ENCODE results near the gene PCBD2. TPM values are rescaled to one million over a fixed set of nuclear protein-coding genes. Genes with fewer than 3 reads are reported as not detected.
"Not testable (repeated sequence)": the region's sequence is repeated elsewhere in the genome, so short reads cannot be mapped to it uniquely, and the experiment has no call there.

Gene PCBD2
- total RNA-seq, 2 experiments from 2014 or later = 9.6 to 10.5 TPM

- Mint-ChIP-seq H3K4me3 (no peak overlapping the region), H3K27ac (no peak overlapping the region), H3K9me3 (no peaks in the 10 kb centered on the region), H3K36me3 (ENCODE audit: low read depth) (peaks cover 4% of the 10 kb centered on the region), H3K27me3 (ENCODE audit: low read depth) (no peaks in the 10 kb centered on the region), H3K4me1 (ENCODE audit: low read depth) (no peaks in the 10 kb centered on the region)
- intact Hi-C loops (cut with micrococcal nuclease) = no loop called here
- DNase-seq = no peak
- CTCF ChIA-PET = no interaction called here
Measured at GRCh38 chr5:134995850-134996402, 91.0 kb downstream of the PCBD2 start.

DNA sequence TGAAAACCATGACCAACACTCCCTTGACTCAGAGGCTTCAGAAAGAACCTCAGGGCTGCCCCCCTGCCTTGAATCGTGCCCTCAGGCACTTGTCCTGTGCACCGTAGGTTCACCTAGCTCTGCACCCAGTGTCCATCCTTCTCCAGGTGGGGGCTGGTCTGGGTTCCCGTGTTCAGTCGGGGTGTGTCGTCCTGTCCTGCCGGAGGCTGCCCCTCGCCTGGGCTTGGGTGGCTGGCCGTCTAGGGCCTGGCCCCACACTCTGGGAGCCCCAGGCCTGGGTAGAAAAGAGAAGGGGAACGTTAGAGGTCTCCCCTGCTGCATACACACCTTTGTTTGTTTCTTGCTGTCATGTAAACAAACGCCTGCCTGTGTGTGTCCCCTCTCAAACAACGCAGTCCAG lies 92.1 kb downstream of the PCBD2 start:
- Mint-ChIP-seq H3K27me3 (ENCODE audit: low read depth) (no peaks in the 10 kb centered on the region), H3K9me3 (no peaks in the 10 kb centered on the region), H3K4me3 (no peak overlapping the region), H3K36me3 (ENCODE audit: low read depth) (peaks cover 5% of the 10 kb centered on the region), H3K4me1 (ENCODE audit: low read depth) (no peaks in the 10 kb centered on the region), H3K27ac (no peak overlapping the region)
- no peak for DNase-seq
- intact Hi-C loops (cut with micrococcal nuclease) = no loop called here
- CTCF ChIA-PET = no interaction called here

DNA sequence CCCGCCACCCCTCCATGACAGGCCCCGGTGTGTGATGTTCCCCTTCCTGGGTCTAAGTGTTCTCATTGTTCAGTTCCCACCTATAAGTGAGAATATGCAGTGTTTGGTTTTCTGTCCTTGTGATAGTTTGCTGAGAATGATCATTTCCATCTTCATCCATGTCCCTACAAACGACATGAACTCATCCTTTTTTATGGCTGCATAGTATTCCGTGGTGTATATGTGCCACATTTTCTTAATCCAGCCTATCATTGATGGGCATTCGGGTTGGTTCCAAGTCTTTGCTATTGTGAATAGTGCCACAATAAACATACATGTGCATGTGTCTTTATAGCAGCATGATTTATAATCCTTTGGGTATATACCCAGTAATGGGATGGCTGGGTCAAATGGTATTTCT lies 93.1 kb downstream of the PCBD2 start:
- intact Hi-C loops (cut with micrococcal nuclease); H3K4me3 Mint-ChIP-seq; H3K27ac Mint-ChIP-seq: not testable (repeated sequence)

GRCh38 chr5:135004376-135004775 lies 99.4 kb downstream of the PCBD2 start:
- CTCF ChIA-PET = no interaction called here
- Mint-ChIP-seq H3K9me3 (no peaks in the 10 kb centered on the region), H3K27me3 (ENCODE audit: low read depth) (no peaks in the 10 kb centered on the region), H3K4me3 (no peak overlapping the region), H3K4me1 (ENCODE audit: low read depth) (no peaks in the 10 kb centered on the region), H3K27ac (no peak overlapping the region), H3K36me3 (ENCODE audit: low read depth) (peaks cover 3% of the 10 kb centered on the region)
- intact Hi-C loops (cut with micrococcal nuclease) = no loop called here
- no peak for DNase-seq

More for the DNA sequence above, 93.1 kb downstream of the PCBD2 start:
- H3K4me1 Mint-ChIP-seq (ENCODE audit: low read depth); H3K36me3 Mint-ChIP-seq (ENCODE audit: low read depth); H3K9me3 Mint-ChIP-seq; H3K27me3 Mint-ChIP-seq (ENCODE audit: low read depth); DNase-seq; CTCF ChIA-PET: not testable (repeated sequence)

GRCh38 chr5:135005076-135005475 lies 100.1 kb downstream of the PCBD2 start:
- intact Hi-C loops (cut with micrococcal nuclease) = no loop called here
- Mint-ChIP-seq H3K9me3 (no peaks in the 10 kb centered on the region), H3K27me3 (ENCODE audit: low read depth) (no peaks in the 10 kb centered on the region), H3K4me3 (no peak overlapping the region), H3K27ac (no peak overlapping the region), H3K4me1 (ENCODE audit: low read depth) (no peaks in the 10 kb centered on the region), H3K36me3 (ENCODE audit: low read depth) (peaks cover 1% of the 10 kb centered on the region)
- DNase-seq = no peak
- CTCF ChIA-PET = interaction anchor here (0.6 kb wide), 1 partner anchor 188 kb away, joined by 3 read pairs; no protein-coding TSS in a partner anchor

DNA sequence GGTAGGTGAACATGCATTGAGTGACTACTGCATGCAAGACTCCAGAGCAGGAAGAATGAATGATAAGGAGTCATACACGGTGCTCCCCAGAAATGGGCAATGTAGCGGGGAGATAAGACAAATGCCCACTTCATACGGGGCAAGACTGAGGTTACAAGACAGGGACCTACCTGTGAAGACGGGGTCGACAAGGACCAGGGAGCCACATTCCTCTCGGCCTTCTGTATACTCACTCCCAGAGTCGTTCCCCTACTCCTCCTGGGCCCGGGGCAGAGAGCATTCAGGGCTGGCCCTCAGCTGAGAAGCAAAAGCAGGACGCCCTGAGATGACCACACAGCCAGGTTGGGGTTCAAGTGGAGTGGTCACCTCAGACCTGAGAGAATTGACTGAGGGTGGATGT lies 102.4 kb downstream of the PCBD2 start:
- H3K4me3 Mint-ChIP-seq = no peak overlapping the region

DNA sequence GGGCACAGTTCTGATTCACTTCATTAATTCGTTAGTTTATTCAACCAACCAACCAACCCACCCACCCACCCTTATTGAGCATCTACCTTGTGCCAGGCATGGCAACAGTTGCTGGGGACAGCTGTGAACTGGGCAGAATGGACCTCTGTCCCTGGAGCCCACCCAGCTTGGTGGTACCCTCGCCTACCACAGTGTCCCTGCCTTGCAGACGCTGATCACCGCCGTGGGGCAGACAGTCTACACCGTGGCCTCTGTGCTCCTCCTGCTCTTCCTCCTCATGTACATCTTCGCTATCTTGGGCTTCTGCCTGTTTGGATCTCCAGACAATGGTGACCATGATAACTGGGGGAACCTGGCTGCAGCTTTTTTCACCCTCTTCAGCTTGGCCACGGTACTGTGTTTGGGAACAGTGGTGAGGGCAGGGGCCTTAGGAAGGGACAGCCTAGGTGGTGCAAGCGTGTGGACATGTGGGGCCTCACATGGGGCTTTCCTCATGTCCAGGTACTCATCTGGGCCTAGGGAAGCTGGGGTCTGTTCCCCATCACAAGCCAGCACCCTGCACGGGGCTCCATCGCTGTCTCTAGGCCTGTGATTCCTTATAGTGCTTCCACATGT lies 102.9 kb downstream of the PCBD2 start:
- Mint-ChIP-seq H3K27me3 (ENCODE audit: low read depth) (no peaks in the 10 kb centered on the region), H3K27ac (no peak overlapping the region), H3K36me3 (ENCODE audit: low read depth) (no peaks in the 10 kb centered on the region), H3K4me3 (no peak overlapping the region), H3K9me3 (no peaks in the 10 kb centered on the region), H3K4me1 (ENCODE audit: low read depth) (no peaks in the 10 kb centered on the region)
- intact Hi-C loops (cut with micrococcal nuclease) = no loop called here
- CTCF ChIA-PET = no interaction called here
- no peak for DNase-seq

More for the DNA sequence above, 102.4 kb downstream of the PCBD2 start:
- Mint-ChIP-seq H3K27ac (no peak overlapping the region), H3K4me1 (ENCODE audit: low read depth) (no peaks in the 10 kb centered on the region), H3K36me3 (ENCODE audit: low read depth) (no peaks in the 10 kb centered on the region), H3K9me3 (no peaks in the 10 kb centered on the region), H3K27me3 (ENCODE audit: low read depth) (no peaks in the 10 kb centered on the region)
- CTCF ChIA-PET = no interaction called here
- no peak for DNase-seq
- intact Hi-C loops (cut with micrococcal nuclease) = no loop called here

DNA sequence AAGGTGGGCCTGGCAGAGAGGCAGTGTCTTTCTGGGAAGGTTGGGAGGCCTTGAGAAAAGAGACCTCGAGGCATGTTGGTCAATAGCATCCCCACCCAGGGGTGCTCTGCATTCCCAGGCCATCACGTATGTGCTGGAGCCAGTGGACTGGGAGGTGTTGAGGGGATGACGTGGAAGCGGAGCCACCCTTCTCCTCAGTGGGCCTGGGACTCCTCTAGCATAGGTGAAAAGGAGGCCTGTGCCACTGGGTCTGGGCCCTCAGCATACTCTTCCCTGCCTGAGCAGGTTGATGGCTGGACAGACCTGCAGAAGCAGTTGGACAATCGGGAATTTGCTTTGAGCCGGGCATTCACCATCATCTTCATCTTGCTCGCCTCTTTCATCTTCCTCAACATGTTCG lies 103.6 kb downstream of the PCBD2 start:
- intact Hi-C loops (cut with micrococcal nuclease) = no loop called here
- H3K4me1 Mint-ChIP-seq (ENCODE audit: low read depth) = no peaks in the 10 kb centered on the region
- H3K27me3 Mint-ChIP-seq (ENCODE audit: low read depth) = no peaks in the 10 kb centered on the region
- no peaks in the 10 kb centered on the region for H3K9me3 Mint-ChIP-seq
- CTCF ChIA-PET = no interaction called here
- H3K36me3 Mint-ChIP-seq (ENCODE audit: low read depth) = no peaks in the 10 kb centered on the region
- DNase-seq = no peak
- no peak overlapping the region for H3K4me3 Mint-ChIP-seq
- no peak overlapping the region for H3K27ac Mint-ChIP-seq

DNA sequence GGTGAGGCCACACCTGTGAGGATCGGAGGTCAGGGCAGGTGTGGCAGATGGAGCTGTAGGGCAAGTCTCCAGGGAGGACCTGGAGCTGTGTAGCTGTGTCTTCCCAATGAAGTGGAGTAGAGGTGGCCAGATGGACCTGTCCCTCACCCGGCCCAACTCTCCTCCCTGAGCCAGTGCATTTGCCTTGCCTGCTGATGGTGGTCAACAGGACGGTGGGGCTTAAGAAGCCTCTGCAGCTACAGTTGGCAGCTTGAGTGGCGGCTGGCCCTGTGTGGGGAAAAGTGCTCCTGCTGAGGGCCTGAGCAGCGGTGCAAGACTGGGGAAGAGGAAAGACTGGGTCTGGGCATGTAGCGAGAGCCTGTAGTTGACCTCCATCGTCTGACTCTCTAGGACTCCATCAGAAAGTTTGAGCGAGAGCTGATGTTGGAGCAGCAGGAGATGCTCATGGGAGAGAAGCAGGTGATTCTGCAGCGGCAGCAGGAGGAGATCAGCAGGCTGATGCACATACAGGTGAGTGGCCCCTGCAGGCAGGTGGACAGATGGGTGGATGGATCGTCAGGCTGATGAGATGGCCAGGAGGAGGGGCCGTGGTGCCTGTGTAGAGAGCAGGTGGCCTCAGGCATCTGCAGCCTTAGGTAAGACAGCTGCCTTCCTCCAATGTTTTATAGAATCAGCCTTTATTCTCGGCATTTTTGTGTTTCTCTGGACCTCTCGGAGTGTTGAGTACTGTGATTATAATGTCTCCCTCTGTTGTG lies 104.2 kb downstream of the PCBD2 start:
- Mint-ChIP-seq H3K36me3 (ENCODE audit: low read depth) (no peaks in the 10 kb centered on the region), H3K4me1 (ENCODE audit: low read depth) (no peaks in the 10 kb centered on the region), H3K4me3 (no peak overlapping the region), H3K27me3 (ENCODE audit: low read depth) (no peaks in the 10 kb centered on the region), H3K9me3 (no peaks in the 10 kb centered on the region), H3K27ac (no peak overlapping the region)
- intact Hi-C loops (cut with micrococcal nuclease) = no loop called here
- DNase-seq = no peak
- CTCF ChIA-PET = no interaction called here

- intact Hi-C loops (cut with micrococcal nuclease) = no loop called here
- H3K27ac Mint-ChIP-seq = no peak overlapping the region
- H3K4me1 Mint-ChIP-seq (ENCODE audit: low read depth) = no peaks in the 10 kb centered on the region
- H3K36me3 Mint-ChIP-seq (ENCODE audit: low read depth) = no peaks in the 10 kb centered on the region
- CTCF ChIA-PET = no interaction called here
- no peak for DNase-seq
- no peak overlapping the region for H3K4me3 Mint-ChIP-seq
- H3K9me3 Mint-ChIP-seq = no peaks in the 10 kb centered on the region
- H3K27me3 Mint-ChIP-seq (ENCODE audit: low read depth) = no peaks in the 10 kb centered on the region
Measured at GRCh38 chr5:135009736-135010501, 105.0 kb downstream of the PCBD2 start.

DNA sequence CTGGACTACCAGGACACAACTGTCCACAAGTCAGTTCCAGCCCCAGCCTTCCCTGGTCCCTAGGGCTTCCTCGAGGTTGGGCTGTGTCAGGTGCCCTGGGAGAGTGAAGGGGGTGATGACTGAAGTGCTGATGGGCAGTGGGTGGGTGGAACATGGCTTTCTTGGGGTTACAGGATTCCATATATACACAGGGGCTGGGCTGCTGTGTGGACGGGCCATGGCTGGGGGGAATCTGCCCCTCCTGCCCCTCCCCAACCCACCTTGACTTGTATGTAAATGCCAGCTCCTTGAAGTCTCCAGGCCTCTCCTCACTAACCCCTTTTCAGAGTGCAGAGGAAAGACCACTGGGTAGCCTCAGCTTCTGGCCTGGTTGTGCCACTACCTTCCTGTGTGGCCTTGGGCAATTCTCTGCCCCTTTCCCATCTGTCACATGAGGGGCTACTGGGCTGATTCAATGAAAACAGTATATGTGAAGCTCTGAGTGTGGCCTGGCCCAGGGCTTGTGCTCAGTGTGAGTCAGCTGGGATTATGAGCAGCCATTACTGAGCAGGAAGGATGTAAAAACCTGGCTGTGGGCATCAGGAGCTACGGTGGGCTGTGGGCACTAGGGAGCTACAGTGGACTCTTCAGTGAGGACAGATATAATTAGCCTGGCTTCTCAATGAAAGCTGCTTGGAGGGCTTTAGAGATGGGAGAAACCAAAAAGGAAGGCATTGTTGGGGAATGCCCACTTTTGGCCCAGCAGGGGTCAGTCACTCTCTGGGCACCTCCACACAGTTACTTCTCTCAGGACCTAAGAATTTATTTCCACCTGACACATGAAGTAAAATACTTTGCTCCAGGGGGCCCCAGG lies 105.8 kb downstream of the PCBD2 start:
- intact Hi-C loops (cut with micrococcal nuclease) = no loop called here
- Mint-ChIP-seq H3K4me3 (no peak overlapping the region), H3K9me3 (no peaks in the 10 kb centered on the region), H3K27ac (no peak overlapping the region), H3K27me3 (ENCODE audit: low read depth) (no peaks in the 10 kb centered on the region), H3K4me1 (ENCODE audit: low read depth) (no peaks in the 10 kb centered on the region), H3K36me3 (ENCODE audit: low read depth) (no peaks in the 10 kb centered on the region)
- CTCF ChIA-PET = interaction anchor here (1.1 kb wide), 1 partner anchor 181 kb away, joined by 3 read pairs; no protein-coding TSS in a partner anchor
- DNase-seq = no peak

Measured in activated naive CD4-positive, alpha-beta T cell treated with anti-CD3 and anti-CD28 coated beads for 36 hours (primary cell).